Stimulated activated CD4-positive, alpha-beta T cell treated with anti-CD3 and anti-CD28 coated beads, TNF-alpha, amount 100 ng/mL, for 1 hour (primary cell): Measurements from ENCODE around the gene KLC3.

Source experiments
- DNase-seq, 3 donors: peaks; one replicate each; pipeline ENCODE4 v3.0.0-alpha.2; 2020; ENCODE audit warnings: low read depth in 3 of 3, low spot score in 1 of 3

The KLC3 gene

GRCh38 chr19:45370410-45371204 is 30.1 kb downstream of the KLC3 start, which contains the start of gene ERCC2:
TSS of gene ERCC2 (minus strand) at chr19:45370573. CDS start at chr19:45370540, 33 bp downstream.
- DNase-seq = peak; percentile 99 to 100 (median 99)

GRCh38 chr19:45376045-45376724 is 35.6 kb downstream of the KLC3 start:
- no peak for DNase-seq

GRCh38 chr19:45380107-45380506 is 39.6 kb downstream of the KLC3 start:
- no peak for DNase-seq

GRCh38 chr19:45382426-45382825 is 41.9 kb downstream of the KLC3 start:
- DNase-seq = no peak

- no peak for DNase-seq
These were observed 45.1 kb downstream of the KLC3 start for GRCh38 chr19:45385392-45386221.

GRCh38 chr19:45391346-45391745 is 50.8 kb downstream of the KLC3 start:
- no peak for DNase-seq

- DNase-seq = no peak
These were observed 51.5 kb downstream of the KLC3 start for GRCh38 chr19:45391871-45392665.

- no peak for DNase-seq
These were observed 55.5 kb downstream of the KLC3 start for GRCh38 chr19:45395821-45396617.

GRCh38 chr19:45400192-45400591 is 59.6 kb downstream of the KLC3 start:
- DNase-seq = no peak
